HEK293T (cell line): ENCODE data around the gene THRB.

Experiments used
- BHLHE40 ChIP-seq: fragments of 450-650 bp; IDR thresholded peaks from 2 replicates; pipeline ENCODE4 v1.6.1; 2016; ENCODE audit warnings: mild to moderate bottlenecking, moderate library complexity, borderline replicate concordance
- CTBP1 ChIP-seq: fragments of 450-650 bp; IDR thresholded peaks from 2 replicates; pipeline ENCODE4 v1.6.1; 2016; ENCODE audit warnings: borderline replicate concordance
- ELF4 ChIP-seq: fragments of 450-650 bp; IDR thresholded peaks from 2 replicates; pipeline ENCODE4 v1.6.1; 2017; ENCODE audit warnings: antibody characterized with exemption
- FOXA1 ChIP-seq: fragments of 450-650 bp; IDR thresholded peaks from 2 replicates; pipeline ENCODE4 v1.6.1; 2016; ENCODE audit warnings: mild to moderate bottlenecking
- FOXK2 ChIP-seq: fragments of 450-650 bp; IDR thresholded peaks from 2 replicates; pipeline ENCODE4 v1.6.1; 2016; ENCODE audit warnings: mild to moderate bottlenecking
- FOXM1 ChIP-seq: fragments of 450-650 bp; IDR thresholded peaks from 2 replicates; pipeline ENCODE4 v1.6.1; 2017; ENCODE audit warnings: mild to moderate bottlenecking, borderline replicate concordance
- HDGF ChIP-seq: fragments of 450-650 bp; IDR thresholded peaks from 2 replicates; pipeline ENCODE4 v1.6.1; 2017; ENCODE audit warnings: antibody characterized with exemption, borderline replicate concordance
- LEF1 ChIP-seq: fragments of 450-650 bp; IDR thresholded peaks from 2 replicates; pipeline ENCODE4 v1.6.1; 2017; ENCODE audit warnings: mild to moderate bottlenecking, borderline replicate concordance
- NFRKB ChIP-seq: fragments of 450-650 bp; IDR thresholded peaks from 2 replicates; pipeline ENCODE4 v1.6.1; 2016; ENCODE audit warnings: mild to moderate bottlenecking, moderate library complexity
- PKNOX1 ChIP-seq: fragments of 450-650 bp; IDR thresholded peaks from 2 replicates; pipeline ENCODE4 v1.6.1; 2016
- SP1 ChIP-seq: fragments of 450-650 bp; IDR thresholded peaks from 2 replicates; pipeline ENCODE4 v1.6.1; 2017
- SUZ12 ChIP-seq: fragments of 450-650 bp; IDR thresholded peaks from 2 replicates; pipeline ENCODE4 v1.6.1; 2016; ENCODE audit warnings: mild to moderate bottlenecking
- TARDBP ChIP-seq: fragments of 450-650 bp; IDR thresholded peaks from 2 replicates; pipeline ENCODE4 v1.6.1; 2016

- TF ChIP-seq SP1 = no peak
- TF ChIP-seq CTBP1 = no peak
- no peak for TF ChIP-seq BHLHE40
- no peak for TF ChIP-seq SUZ12
- no peak for TF ChIP-seq FOXA1
- TF ChIP-seq FOXK2 = no peak
- TF ChIP-seq FOXM1 = no peak
- no peak for TF ChIP-seq HDGF
- TF ChIP-seq ELF4 = no peak
- no peak for TF ChIP-seq TARDBP
- TF ChIP-seq LEF1 = no peak
- TF ChIP-seq PKNOX1 = no peak
- no peak for TF ChIP-seq NFRKB
Observed at GRCh38 chr3:24357635-24358034, 137.0 kb downstream of the THRB start.
